ENCODE results near the gene ZBTB8A.

The ZBTB8A gene

DNA sequence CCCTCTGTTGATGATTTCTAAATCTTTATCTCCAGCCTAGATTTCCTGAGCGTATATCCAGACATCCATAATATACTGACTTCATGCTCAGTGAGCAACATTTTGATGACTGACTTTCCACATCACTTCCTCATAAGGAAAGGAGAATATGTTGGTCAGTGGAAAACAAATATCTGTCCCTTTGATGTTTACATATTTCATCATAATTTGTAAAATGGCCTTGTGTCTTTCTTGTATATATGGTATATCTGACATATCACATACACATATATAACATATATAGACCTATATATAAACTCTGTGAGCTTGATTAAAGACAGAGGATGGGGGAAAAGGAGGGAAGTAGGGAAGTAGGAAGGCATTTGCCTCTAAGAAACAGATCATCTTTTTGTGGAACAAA is 18.6 kb downstream of the ZBTB8A start:
- no peaks in the 10 kb centered on the region for H3F3A ChIP-seq (ENCODE audit: insufficient read depth)
- H3K4me2 ChIP-seq (ENCODE audit: low read depth, low read length, poor library complexity, severe bottlenecking): no peak overlapping the region
- H3K36me3 ChIP-seq (ENCODE audit: low read length): no peaks in the 10 kb centered on the region
- no peaks in the 10 kb centered on the region for H3K79me2 ChIP-seq (ENCODE audit: insufficient read depth, low read length)
- no peaks in the 10 kb centered on the region for H3K9me3 ChIP-seq (ENCODE audit: insufficient read depth, low read length)
- H4K20me1 ChIP-seq (ENCODE audit: low read depth, low read length): no peaks in the 10 kb centered on the region
- H2AFZ ChIP-seq (ENCODE audit: low read depth, low read length, severe bottlenecking): no peak overlapping the region
- TF ChIP-seq CTCF (IDR thresholded peaks at IDR 0.05; ENCODE audit: insufficient read depth, low read length, poor library complexity, severe bottlenecking): no peak
- TF ChIP-seq EZH2phosphoT487 (conservative IDR thresholded peaks at IDR 0.05; ENCODE audit: low read length): no peak
- H3K27me3 ChIP-seq (ENCODE audit: low read length): no peaks in the 10 kb centered on the region
- no peak overlapping the region for H3K4me3 ChIP-seq (ENCODE audit: insufficient read depth, low read length, poor library complexity, severe bottlenecking)
- no peak overlapping the region for H3K27ac ChIP-seq (ENCODE audit: low read depth, low read length)
- H3K9ac ChIP-seq (ENCODE audit: low read length): no peak overlapping the region
- no peaks in the 10 kb centered on the region for H3K9me2 ChIP-seq (replicated peaks; ENCODE audit: insufficient read depth, low read length)

DNA sequence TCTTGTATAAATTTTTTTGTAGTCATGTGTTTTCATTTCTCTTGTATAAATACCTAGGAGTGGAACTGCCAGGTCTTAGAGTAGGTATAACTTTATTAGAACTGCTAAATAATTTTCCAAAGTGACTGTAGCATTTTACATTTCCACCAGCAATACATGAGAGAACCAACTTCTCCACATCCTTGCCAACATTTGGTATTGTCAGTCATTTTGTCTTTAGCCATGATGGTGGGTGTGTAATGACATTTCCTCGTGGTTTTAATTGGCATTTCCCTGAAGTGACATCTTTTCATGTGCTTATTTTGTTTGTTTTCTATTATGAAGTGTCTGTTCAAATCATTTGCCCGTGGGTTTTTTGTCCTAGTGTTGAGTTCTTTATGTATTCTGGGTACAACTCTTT is 29.7 kb downstream of the ZBTB8A start:
- Histone ChIP-seq H3K4me2 (ENCODE audit: low read depth, low read length, poor library complexity, severe bottlenecking) (no peak overlapping the region), H3F3A (ENCODE audit: insufficient read depth) (no peaks in the 10 kb centered on the region), H3K9ac (ENCODE audit: low read length) (no peak overlapping the region), H3K36me3 (ENCODE audit: low read length) (no peaks in the 10 kb centered on the region), H3K79me2 (ENCODE audit: insufficient read depth, low read length) (no peaks in the 10 kb centered on the region), H2AFZ (ENCODE audit: low read depth, low read length, severe bottlenecking) (no peak overlapping the region), H4K20me1 (ENCODE audit: low read depth, low read length) (no peaks in the 10 kb centered on the region), H3K4me3 (ENCODE audit: insufficient read depth, low read length, poor library complexity, severe bottlenecking) (no peak overlapping the region), H3K27me3 (ENCODE audit: low read length) (no peaks in the 10 kb centered on the region), H3K9me2 (replicated peaks; ENCODE audit: insufficient read depth, low read length) (no peaks in the 10 kb centered on the region), H3K9me3 (ENCODE audit: insufficient read depth, low read length) (no peaks in the 10 kb centered on the region), H3K27ac (ENCODE audit: low read depth, low read length) (no peak overlapping the region)
- TF ChIP-seq CTCF (IDR thresholded peaks at IDR 0.05; ENCODE audit: insufficient read depth, low read length, poor library complexity, severe bottlenecking) (no peak), EZH2phosphoT487 (conservative IDR thresholded peaks at IDR 0.05; ENCODE audit: low read length) (no peak)

GRCh38 chr1:32580348-32581017 is 41.3 kb downstream of the ZBTB8A start:
- Histone ChIP-seq H3K4me3 (ENCODE audit: insufficient read depth, low read length, poor library complexity, severe bottlenecking) (no peak overlapping the region), H3K79me2 (ENCODE audit: insufficient read depth, low read length) (no peaks in the 10 kb centered on the region), H3F3A (ENCODE audit: insufficient read depth) (no peaks in the 10 kb centered on the region), H3K4me2 (ENCODE audit: low read depth, low read length, poor library complexity, severe bottlenecking) (no peak overlapping the region), H3K9me2 (replicated peaks; ENCODE audit: insufficient read depth, low read length) (no peaks in the 10 kb centered on the region), H3K27ac (ENCODE audit: low read depth, low read length) (no peak overlapping the region), H3K9ac (ENCODE audit: low read length) (no peak overlapping the region), H3K9me3 (ENCODE audit: insufficient read depth, low read length) (no peaks in the 10 kb centered on the region), H4K20me1 (ENCODE audit: low read depth, low read length) (no peaks in the 10 kb centered on the region), H3K36me3 (ENCODE audit: low read length) (no peaks in the 10 kb centered on the region), H2AFZ (ENCODE audit: low read depth, low read length, severe bottlenecking) (no peak overlapping the region), H3K27me3 (ENCODE audit: low read length) (no peaks in the 10 kb centered on the region)
- TF ChIP-seq EZH2phosphoT487 (conservative IDR thresholded peaks at IDR 0.05; ENCODE audit: low read length): no peak
- TF ChIP-seq CTCF (IDR thresholded peaks at IDR 0.05; ENCODE audit: insufficient read depth, low read length, poor library complexity, severe bottlenecking): no peak
